Measurements from ENCODE around the gene NUDCD3.

The NUDCD3 gene

GRCh38 chr7:44381494-44382220 lies 108.8 kb downstream of the NUDCD3 start:
- no peak for DNase-seq

GRCh38 chr7:44380831-44381493 lies 109.5 kb downstream of the NUDCD3 start:
- no peak for DNase-seq

GRCh38 chr7:44380189-44380830 lies 110.1 kb downstream of the NUDCD3 start:
- no peak for DNase-seq

- no peak for DNase-seq
Observed at GRCh38 chr7:44379366-44380188, 110.9 kb downstream of the NUDCD3 start.

- DNase-seq: no peak
Observed at GRCh38 chr7:44378744-44379143, 111.7 kb downstream of the NUDCD3 start.

GRCh38 chr7:44377681-44378421 lies 112.6 kb downstream of the NUDCD3 start:
- DNase-seq: no peak

GRCh38 chr7:44377134-44377463 lies 113.4 kb downstream of the NUDCD3 start:
- DNase-seq: no peak

GRCh38 chr7:44376429-44377133 lies 113.9 kb downstream of the NUDCD3 start:
- DNase-seq: no peak

GRCh38 chr7:44375926-44376342 lies 114.5 kb downstream of the NUDCD3 start:
- DNase-seq: no peak

DNA sequence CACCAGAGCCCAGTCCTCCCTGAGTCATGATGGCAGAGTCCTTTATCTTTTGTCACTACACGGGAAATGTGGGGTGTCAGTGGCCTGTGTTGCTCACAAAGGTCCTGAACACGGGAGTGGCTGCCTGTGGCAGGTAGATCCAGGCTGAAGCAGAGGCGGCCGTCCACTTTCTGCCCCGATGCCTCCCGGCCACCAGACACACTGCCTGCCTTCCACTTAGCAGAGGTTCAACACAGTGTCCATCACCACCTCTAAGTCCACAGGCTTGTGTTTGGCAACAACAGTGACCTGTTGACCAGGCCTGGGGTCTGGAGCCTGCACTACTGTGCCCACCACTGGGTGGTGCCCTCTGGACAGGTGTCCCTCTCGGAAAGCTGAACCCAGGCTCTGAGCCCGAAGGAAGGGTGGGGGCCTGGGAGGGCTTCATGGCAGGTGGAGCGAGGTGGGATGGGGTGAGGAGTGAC lies 115.2 kb downstream of the NUDCD3 start:
- DNase-seq: peak; percentile 31

DNA sequence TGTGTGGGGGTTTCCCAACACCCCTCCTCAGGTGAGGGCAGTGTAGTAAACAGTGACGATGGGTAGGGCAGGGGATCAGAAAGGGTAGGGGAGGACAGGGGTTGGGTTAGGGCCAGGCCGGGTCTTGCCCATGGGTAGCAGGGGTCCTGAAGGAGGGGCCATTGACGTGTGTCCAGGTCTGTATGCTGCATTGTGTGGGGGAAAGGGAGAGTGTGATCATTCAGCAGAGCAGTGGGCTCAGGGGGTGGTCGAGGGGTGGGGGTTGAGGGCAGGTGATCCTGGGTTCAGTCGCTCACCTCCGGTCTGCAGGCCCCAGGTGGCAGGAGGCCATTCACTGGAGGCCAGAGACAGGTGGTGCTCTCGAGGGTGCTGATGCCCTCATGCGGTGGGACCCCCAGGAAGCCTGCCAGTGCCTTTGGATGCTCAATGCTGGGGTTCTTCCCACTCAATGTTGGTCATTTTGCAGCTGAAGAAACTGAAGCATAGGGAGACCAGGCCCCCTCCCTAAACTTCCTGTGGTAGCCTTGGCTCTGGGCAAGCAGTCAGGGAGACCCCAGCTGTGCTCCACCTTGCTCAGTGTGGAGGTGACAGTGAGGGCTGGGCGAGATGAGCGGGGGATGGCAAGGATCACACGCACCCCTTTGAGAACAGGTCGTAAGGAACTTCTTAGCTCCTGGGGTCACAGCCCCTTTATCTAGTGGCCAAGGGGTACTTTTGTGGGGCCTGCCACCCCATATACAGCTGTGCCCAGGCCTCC lies 116.3 kb downstream of the NUDCD3 start:
- DNase-seq: no peak

- no peak for DNase-seq
Observed at GRCh38 chr7:44373418-44373740, 117.1 kb downstream of the NUDCD3 start.

DNA sequence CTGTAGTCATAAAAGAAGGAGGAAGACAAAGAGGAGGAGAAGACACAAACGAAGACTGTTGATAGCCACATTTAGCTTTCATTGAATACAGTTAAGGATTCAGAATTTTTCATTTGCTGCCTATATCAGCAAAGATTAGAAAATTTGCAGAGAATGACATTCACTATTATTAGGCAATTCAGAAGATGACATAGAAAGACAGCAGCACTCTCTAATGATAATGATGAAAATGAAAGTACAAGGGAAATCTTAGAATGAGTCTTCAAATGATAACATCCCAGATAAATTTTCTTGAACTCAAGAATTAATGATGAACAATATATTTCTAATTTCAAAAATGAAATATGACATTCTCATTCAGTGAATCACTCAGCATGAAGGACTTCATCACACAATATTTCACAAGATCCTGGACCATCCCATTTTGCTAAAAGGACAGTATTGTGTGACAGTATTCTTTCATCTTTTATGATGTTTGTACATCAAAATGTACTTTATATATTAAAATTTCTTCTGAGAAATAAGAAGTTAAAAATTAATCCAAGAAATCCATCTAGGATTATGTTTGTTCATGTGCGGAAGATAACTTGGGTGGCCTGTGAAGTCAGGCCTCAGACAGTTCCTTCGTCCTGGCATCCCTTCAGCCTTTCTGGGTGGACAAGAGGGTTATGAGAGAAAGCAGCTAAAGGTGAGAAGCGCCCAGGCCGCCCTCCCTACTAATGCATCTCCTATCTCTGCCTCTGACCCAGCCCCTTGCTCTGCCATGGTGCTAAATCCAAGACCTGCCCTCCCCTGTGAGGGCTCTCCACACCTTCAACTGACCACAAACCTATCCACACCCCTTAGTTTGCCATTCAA lies 117.7 kb downstream of the NUDCD3 start:
- DNase-seq: no peak

- no peak for DNase-seq
Observed at GRCh38 chr7:44368885-44369284, 121.6 kb downstream of the NUDCD3 start.

DNA sequence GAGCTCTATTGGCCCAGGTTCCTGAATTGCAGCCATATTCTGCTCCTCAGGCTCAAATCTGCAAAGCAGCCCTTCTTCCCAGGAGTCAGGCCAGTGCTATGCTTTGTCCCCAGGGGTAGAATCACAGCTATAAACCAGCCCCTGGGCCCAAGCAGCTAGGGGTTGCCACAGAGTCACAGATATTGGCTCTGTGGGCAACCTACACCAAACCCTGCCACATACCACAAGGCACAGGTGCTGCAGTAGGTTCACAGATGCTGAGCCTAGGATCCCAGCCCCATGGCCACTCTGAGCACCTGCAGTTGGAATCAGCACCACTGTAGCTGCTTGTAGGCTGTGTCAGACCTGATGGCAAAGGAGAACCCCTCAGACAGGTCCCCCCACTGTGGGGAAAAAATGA lies 122.0 kb downstream of the NUDCD3 start:
- no peak for DNase-seq

GRCh38 chr7:44367475-44368043 lies 122.9 kb downstream of the NUDCD3 start:
- no peak for DNase-seq

DNA sequence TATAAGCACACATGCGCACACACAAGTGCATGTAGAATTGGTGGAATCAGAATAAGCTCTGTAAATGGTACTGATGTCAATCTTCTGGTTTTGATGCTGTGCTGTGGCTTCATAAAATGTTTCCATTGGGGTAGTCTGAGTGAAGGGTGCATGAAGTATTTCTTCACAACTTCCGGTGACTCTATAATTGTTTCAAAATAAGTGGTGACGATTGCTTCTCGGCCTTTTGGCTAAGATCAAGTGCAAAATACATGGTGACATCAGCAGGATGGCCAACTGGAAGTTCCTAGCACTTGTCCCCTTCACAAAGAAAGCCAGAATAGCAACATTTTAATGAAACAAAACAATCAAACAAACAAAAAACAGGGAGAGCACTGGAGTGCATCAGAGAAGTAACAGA lies 123.5 kb downstream of the NUDCD3 start:
- DNase-seq: no peak

DNA sequence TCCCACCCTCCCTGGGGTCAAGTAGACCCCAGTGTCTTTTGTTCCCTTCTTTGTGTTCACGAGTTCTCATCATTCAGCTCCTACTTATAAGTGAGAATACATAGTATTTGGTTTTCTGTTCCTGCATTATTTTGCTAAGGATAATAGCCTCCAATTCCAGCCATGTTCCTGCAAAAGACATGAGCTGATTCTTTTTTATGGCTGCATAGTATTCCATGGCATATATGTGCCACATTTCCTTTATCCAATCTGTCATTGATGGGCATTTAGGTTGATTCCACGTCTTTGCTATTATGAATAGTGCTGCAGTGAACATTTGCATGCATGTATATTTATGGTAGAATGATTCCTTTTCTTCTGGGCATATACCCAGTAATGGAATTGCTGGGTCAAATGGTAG lies 136.8 kb downstream of the NUDCD3 start:
- DNase-seq: no peak

GRCh38 chr7:44348851-44349781 lies 141.3 kb downstream of the NUDCD3 start:
- DNase-seq: peak; percentile 20

Data from NCI-H69 (cell line).